ENCODE results near the gene CRYBA1.
"Not testable (repeated sequence)": the region's sequence is repeated elsewhere in the genome, so short reads cannot be mapped to it uniquely, and the experiment has no call there.

Gene CRYBA1, protein sequence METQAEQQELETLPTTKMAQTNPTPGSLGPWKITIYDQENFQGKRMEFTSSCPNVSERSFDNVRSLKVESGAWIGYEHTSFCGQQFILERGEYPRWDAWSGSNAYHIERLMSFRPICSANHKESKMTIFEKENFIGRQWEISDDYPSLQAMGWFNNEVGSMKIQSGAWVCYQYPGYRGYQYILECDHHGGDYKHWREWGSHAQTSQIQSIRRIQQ

DNA sequence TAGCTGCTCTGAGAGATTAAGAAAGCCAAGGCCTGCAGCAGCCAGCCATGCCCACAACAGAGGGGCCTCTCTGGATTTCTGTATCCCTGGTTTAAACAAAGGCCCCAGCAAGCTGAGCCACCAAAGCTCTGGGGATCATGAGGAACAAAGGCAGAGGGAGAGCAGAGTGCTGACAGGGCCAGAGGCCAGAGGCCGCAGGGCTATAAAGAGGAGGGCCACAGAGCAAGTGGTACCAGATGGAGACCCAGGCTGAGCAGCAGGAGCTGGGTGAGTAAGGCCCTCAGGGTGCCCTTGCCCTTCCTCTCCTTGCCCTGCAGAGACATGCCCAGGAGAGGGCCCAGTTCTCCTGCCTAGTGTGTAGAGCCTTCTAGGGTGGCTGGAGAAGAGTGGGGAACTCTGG is at the start of gene CRYBA1:
Gene CRYBA1, plus strand, starts transcription at position 232 of the 400 bp plus-strand sequence. Its CDS starts 5 bp downstream, at position 237.
- Histone ChIP-seq H3K9ac (ENCODE audit: low read depth, low read length) (no peak within 1 kb of the TSS), H3K4me1 (ENCODE audit: insufficient read depth, low read length) (peaks cover 5% of the 10 kb centered on the region), H3K9me3 (ENCODE audit: control insufficient read depth, insufficient read depth, low read length) (no peaks in the 10 kb centered on the region), H3K36me3 (ENCODE audit: insufficient read depth, low read length) (no peaks in the 10 kb centered on the region)

DNA sequence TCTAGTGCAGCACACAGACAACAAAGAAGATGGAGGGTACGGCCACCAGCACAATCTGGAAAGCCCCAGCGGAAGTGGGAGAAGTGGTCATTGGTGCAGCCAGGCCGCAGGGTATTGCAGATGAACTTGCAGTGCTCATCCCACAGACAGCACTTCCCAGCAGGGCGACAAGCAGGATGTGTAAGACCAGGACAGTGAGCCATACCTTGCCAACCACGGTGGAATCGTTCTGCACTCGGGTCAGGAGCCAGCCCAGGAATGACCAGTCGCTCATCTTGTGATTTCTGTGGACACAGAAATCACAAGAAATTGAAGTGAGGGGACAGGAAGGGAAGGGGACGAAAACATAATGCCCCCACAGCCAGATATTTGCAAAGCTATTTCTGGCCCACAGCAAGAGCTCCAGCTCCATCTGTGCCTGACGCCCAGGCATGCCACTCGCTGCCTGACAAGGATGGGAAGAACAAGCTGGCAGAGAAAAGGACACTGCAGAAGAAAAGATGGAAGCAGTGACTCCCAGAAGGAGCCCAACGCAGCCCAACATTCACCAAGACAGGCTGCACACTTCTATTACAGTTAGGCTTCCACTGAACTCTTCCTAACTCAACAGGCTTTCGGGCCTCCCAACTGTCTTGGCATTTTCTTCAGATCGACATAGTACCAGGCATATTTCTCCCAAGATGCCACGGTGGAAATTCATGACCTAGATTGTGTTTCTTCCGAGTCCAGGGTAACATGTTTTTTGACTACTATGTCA is 49.0 kb upstream of the CRYBA1 start:
- H3K9ac ChIP-seq (ENCODE audit: low read depth, low read length), result no peak overlapping the region
- H3K9me3 ChIP-seq (ENCODE audit: control insufficient read depth, insufficient read depth, low read length), result no peaks in the 10 kb centered on the region
- no peaks in the 10 kb centered on the region; the same call in 1 of the 2 replicates for H3K4me1 ChIP-seq (ENCODE audit: insufficient read depth, low read length)
- no peaks in the 10 kb centered on the region for H3K36me3 ChIP-seq (ENCODE audit: insufficient read depth, low read length)

DNA sequence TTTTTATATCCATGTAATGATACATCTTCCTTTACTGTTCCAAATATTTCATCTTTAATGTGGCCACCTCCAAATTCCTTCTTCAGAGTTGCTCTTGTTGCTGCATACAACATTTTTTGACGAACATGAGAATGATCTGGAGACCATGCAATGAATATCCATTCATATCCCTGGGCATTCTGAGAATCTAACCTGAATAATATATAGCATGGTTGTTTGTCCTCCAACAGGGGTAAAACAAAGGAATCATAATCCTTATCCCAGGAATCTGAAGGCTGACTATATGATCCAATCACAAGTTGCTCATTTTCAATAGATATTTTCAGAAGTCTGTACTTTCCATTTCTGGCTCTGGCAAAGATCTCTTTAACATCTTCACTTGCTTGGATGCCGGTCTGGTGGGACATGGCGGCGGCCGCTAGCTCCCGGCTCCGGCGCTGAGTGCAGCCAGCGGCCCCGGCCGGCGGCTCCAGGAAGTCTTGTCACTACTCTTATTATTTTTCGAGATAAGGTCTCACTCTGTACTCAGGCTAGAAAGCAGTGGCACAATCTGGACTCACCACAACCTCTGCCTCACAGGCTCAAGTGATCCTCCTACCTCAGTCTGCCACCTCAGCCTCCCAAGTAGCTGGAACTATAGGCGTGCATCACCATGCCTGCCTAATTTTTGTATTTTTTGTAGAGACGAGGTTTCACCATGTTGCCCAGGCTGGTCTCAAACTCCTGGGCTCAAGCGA is 42.4 kb upstream of the CRYBA1 start:
- H3K9ac ChIP-seq (ENCODE audit: low read depth, low read length); H3K36me3 ChIP-seq (ENCODE audit: insufficient read depth, low read length); H3K9me3 ChIP-seq (ENCODE audit: control insufficient read depth, insufficient read depth, low read length); H3K4me1 ChIP-seq (ENCODE audit: insufficient read depth, low read length): not testable (repeated sequence)

DNA sequence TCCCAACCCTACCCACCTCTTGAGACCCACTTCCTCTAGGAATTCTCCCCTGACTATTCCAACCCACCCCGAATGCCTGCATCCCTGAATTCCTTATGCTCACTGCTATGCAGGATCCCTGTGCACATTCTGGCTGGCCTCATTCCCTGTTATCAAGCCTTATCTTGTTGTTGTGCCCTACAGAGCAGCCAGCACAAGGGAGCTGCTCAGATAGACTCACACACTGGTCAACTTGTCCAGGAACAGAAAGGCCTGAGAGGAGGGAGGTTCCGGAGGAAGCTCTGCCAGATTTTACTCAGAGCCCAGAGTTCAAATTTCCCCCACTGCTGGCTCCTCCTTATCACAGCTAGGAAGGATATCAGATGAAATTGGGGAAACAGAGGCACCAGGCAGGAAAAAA is 41.6 kb upstream of the CRYBA1 start:
- Histone ChIP-seq H3K9me3 (ENCODE audit: control insufficient read depth, insufficient read depth, low read length) (no peaks in the 10 kb centered on the region), H3K36me3 (ENCODE audit: insufficient read depth, low read length) (no peaks in the 10 kb centered on the region), H3K4me1 (ENCODE audit: insufficient read depth, low read length) (peaks cover 3% of the 10 kb centered on the region; the same call in 1 of the 2 replicates), H3K9ac (ENCODE audit: low read depth, low read length) (no peak overlapping the region)

DNA sequence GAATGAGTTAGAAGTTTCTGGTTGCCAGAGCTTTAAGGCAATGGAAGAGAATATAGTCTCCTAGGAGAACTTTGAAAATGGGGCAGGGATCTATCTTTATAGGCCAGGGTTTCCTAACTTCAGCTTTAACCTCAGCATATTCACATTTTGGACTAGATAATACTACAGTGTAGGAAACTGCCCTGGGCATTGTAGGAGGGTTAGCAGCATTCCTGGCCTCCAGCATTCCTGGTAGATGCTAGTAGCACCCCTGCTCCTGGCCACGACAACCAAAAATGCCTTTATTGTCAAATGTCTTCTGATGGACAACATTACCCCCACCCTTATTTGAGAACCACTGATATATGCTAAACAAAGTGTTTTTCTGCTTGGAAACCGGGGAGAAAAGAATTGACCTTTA is 38.7 kb upstream of the CRYBA1 start:
- Histone ChIP-seq H3K9me3 (ENCODE audit: control insufficient read depth, insufficient read depth, low read length) (no peaks in the 10 kb centered on the region), H3K36me3 (ENCODE audit: insufficient read depth, low read length) (no peaks in the 10 kb centered on the region), H3K4me1 (ENCODE audit: insufficient read depth, low read length) (peaks cover 3% of the 10 kb centered on the region; the same call in 1 of the 2 replicates), H3K9ac (ENCODE audit: low read depth, low read length) (no peak overlapping the region)

DNA sequence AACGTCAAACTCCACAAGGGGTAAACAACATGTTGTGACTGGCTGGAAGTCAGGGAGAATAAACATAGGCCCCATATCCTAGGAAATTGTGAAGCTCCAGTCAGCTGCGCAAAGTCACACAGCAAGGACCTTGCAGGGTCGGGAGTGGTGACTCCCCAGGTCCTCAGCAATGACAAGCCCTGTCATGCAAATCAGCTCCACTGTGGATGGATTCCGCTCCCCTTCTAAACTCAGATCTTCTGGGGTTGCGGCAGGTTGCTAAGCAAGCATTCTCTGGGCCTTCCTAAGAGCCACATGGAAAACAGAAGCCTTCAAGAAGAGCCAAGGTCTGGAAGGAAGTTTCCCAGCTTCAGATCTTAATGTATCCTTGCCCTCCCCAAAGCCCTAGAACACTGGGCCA is 37.6 kb upstream of the CRYBA1 start:
- Histone ChIP-seq H3K4me1 (ENCODE audit: insufficient read depth, low read length) (peaks cover 3% of the 10 kb centered on the region; the same call in 1 of the 2 replicates), H3K9me3 (ENCODE audit: control insufficient read depth, insufficient read depth, low read length) (no peaks in the 10 kb centered on the region), H3K9ac (ENCODE audit: low read depth, low read length) (no peak overlapping the region), H3K36me3 (ENCODE audit: insufficient read depth, low read length) (no peaks in the 10 kb centered on the region)

DNA sequence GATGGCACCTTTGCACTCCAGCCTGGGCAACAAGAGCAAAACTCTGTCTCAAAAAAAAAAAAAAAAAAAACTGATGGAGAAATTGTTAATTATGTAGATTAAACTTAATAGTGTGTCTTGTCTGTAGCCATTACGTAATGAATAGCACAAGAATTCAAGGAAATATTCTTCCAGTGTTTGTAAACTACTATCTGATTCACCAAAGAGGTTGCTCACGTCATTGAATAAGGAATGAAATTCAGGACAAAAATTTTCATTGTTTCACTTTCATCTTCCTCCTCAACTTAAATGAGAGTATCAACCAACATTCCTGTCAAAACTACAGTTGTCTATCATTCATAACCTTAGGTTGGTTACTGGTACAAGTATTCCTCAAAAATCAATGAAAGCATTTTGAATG is 35.8 kb upstream of the CRYBA1 start:
- Histone ChIP-seq H3K9ac (ENCODE audit: low read depth, low read length) (no peak overlapping the region), H3K9me3 (ENCODE audit: control insufficient read depth, insufficient read depth, low read length) (no peaks in the 10 kb centered on the region), H3K36me3 (ENCODE audit: insufficient read depth, low read length) (no peaks in the 10 kb centered on the region), H3K4me1 (ENCODE audit: insufficient read depth, low read length) (peaks cover 3% of the 10 kb centered on the region; the same call in 1 of the 2 replicates)

DNA sequence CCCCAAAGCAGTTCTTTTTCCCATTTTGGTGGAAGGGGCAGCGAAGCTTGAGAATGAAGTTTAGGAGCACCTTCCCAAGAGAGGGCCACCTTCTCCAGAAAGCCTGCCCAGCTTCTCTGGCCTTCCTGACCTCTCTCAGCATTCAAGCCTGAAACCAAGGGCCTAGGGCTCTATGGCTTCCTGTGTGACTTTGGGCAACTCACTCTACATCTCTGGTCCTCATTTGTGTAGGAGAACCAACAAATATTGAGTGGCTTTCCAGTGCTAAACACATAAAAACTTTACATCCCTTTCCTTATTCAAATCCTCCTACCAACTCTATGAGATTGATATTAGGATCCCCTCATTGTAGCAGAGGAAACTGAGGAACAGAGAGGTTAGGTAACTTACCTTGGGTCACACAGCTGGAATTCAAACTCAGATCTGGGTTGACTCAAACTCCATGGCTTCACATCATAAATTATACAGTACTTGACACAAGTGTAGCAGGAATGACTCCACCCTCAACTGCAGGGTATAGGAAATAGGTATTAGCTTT is 34.5 kb upstream of the CRYBA1 start:
- Histone ChIP-seq H3K36me3 (ENCODE audit: insufficient read depth, low read length) (no peaks in the 10 kb centered on the region), H3K9me3 (ENCODE audit: control insufficient read depth, insufficient read depth, low read length) (no peaks in the 10 kb centered on the region), H3K9ac (ENCODE audit: low read depth, low read length) (no peak overlapping the region), H3K4me1 (ENCODE audit: insufficient read depth, low read length) (peaks cover 3% of the 10 kb centered on the region; the same call in 1 of the 2 replicates)

DNA sequence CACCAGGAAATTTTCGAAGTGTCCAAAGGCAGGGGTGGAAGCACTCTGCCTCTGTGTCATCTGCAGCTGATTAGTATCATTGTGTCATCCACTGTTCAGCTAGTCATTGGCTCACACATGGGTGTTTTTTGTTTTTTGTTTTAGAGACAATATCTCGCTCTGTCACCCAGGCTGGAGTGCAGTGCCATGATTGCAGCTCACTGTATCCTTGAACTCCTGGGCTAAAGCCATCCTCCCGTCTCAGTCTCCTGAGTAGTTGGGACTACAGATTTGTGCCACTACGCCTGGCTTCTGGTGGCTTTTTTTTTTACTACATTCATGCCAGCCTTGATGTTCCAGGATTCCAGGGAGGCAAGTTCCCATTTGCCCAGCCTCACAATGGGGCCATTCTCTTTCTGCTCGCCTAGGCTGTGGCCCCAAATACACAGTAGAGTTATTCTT is 34.0 kb upstream of the CRYBA1 start:
- H3K9ac ChIP-seq (ENCODE audit: low read depth, low read length), result no peak overlapping the region
- H3K9me3 ChIP-seq (ENCODE audit: control insufficient read depth, insufficient read depth, low read length), result no peaks in the 10 kb centered on the region
- H3K4me1 ChIP-seq (ENCODE audit: insufficient read depth, low read length), result peaks cover 3% of the 10 kb centered on the region; the same call in 1 of the 2 replicates
- no peaks in the 10 kb centered on the region for H3K36me3 ChIP-seq (ENCODE audit: insufficient read depth, low read length)

DNA sequence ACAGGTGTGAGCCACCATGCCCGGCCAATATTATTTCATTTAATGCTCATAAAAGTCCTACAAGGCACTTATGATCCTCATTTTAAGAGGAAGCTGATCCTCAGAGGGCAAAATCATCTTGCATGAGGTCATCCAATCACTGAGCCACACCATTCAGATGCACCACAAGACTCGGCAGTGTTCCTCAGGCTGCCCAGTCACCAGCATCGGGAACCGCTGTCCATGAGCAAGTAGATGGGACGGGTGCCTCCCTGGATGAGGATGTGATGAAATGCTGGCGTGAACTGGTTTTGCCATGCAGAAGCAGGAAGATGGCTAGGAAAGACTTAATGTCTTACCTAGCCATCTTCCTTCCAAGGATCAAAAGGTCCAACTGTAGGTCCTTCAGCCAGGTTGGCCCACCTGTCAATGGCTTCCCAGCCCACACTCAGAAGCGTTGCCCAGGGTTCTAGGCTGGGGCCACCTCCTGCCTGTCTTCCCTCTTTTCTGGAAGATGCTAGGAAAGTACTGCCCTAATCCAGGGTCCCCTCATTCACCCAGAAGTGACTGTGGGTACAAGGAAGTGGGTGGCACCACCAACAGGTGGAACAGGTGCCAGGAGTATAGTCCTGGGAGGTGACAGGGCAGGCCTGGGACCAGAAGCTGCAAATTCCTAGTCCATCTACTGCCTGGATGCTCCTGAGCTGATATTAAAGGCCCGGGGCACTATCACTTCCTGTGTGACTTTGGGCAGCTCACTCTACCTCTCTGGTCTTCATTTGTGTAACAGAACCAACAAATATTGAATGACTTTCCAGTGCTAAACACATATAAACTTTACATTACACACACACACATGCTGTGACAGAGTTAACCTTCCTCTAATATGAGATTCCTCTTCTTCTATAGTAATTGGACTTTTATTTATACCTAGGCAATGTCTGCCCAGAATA is 32.2 kb upstream of the CRYBA1 start:
- H3K9me3 ChIP-seq (ENCODE audit: control insufficient read depth, insufficient read depth, low read length), result no peaks in the 10 kb centered on the region
- peaks cover 3% of the 10 kb centered on the region; the same call in 1 of the 2 replicates for H3K4me1 ChIP-seq (ENCODE audit: insufficient read depth, low read length)
- H3K36me3 ChIP-seq (ENCODE audit: insufficient read depth, low read length), result no peaks in the 10 kb centered on the region
- no peak overlapping the region for H3K9ac ChIP-seq (ENCODE audit: low read depth, low read length)

DNA sequence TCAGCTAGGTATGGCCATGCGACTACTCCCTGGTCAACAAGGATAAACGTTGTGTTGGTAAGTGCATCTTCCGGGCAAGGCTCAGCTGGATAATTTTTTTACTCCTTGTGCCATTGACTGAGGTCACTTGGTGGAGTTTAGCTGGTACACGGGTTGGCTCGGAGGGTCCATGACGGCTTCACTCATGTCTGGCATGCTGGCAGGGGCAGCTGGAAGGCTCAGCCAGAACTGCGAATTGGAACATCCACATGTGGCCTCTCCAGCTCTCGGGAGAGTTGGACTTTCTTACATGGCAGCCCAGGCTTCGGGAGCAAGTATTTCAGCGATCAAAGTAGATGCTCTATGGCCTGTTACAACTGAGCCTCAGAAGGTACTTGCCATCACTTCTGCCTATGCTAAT is 31.5 kb upstream of the CRYBA1 start:
- H3K4me1 ChIP-seq (ENCODE audit: insufficient read depth, low read length), result peaks cover 3% of the 10 kb centered on the region; the same call in 1 of the 2 replicates
- H3K9me3 ChIP-seq (ENCODE audit: control insufficient read depth, insufficient read depth, low read length), result no peaks in the 10 kb centered on the region
- no peak overlapping the region for H3K9ac ChIP-seq (ENCODE audit: low read depth, low read length)
- H3K36me3 ChIP-seq (ENCODE audit: insufficient read depth, low read length), result no peaks in the 10 kb centered on the region

DNA sequence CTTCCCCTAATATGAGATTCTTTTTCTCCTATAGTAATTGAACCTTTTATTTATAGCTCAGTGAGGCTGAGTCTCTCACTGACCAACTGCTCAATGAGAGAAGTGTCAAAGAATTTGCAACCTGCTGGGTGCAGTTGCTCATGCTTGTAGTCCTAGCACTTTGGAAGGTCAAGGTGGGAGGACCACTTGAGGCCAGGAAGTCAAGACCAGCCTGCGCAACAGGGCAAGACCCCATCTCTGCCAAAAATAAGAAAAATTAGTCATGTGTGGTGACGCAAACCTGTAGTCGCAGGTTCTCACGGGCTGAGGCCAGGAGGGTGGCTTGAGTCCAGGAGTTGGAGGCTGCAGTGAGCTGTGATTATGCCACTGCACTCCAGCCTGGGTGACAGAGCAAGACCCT is 30.9 kb upstream of the CRYBA1 start:
- Histone ChIP-seq H3K9ac (ENCODE audit: low read depth, low read length) (no peak overlapping the region), H3K36me3 (ENCODE audit: insufficient read depth, low read length) (no peaks in the 10 kb centered on the region), H3K4me1 (ENCODE audit: insufficient read depth, low read length) (peaks cover 3% of the 10 kb centered on the region; the same call in 1 of the 2 replicates), H3K9me3 (ENCODE audit: control insufficient read depth, insufficient read depth, low read length) (no peaks in the 10 kb centered on the region)

DNA sequence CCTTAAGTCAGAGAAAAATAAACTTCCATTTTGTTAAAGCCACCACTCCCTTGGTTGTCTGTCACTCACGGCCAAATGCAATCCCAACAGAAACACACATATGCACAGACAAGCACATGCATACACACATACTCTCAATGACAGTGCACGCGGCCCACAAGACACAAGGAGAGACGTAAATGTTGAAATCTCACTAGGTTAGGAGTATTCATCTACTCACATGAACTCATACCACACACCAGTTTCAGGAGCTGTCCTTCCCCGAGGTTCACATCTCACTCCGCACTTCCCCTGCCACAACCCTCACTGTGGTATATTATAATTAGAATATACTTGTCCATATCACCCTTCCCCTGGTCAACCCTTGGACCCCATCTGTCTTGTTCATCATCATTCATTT is 30.5 kb upstream of the CRYBA1 start:
- no peaks in the 10 kb centered on the region for H3K9me3 ChIP-seq (ENCODE audit: control insufficient read depth, insufficient read depth, low read length)
- peaks cover 3% of the 10 kb centered on the region; the same call in 1 of the 2 replicates for H3K4me1 ChIP-seq (ENCODE audit: insufficient read depth, low read length)
- no peak overlapping the region for H3K9ac ChIP-seq (ENCODE audit: low read depth, low read length)
- H3K36me3 ChIP-seq (ENCODE audit: insufficient read depth, low read length), result no peaks in the 10 kb centered on the region

All from ES-I3 (cell line).